BJ (cell line): Measurements from ENCODE around the gene COL16A1. TPM values are rescaled to one million over a fixed set of nuclear protein-coding genes. Genes with fewer than 3 reads are reported as not detected.

Source experiments
- CTCF ChIA-PET: fragments of 350-600 bp; formaldehyde crosslinking; extraction: SDS; loops from one replicate; lab custom pipeline; 2021; ENCODE audit warnings: antibody characterized with exemption, inconsistent platforms; lab: Yijun Ruan, JAX
- POLR2A ChIA-PET: fragments of 300-600 bp; sonication (Branson Sonifier 250); formaldehyde crosslinking; extraction: SDS; loops from one replicate; lab custom pipeline; 2021; ENCODE audit warnings: antibody characterized with exemption; lab: Charles Lee
- DNase-seq: peaks from one replicate; pipeline ENCODE4 v3.0.0-alpha.2; 2011; ENCODE audit warnings: low read depth
- H3K27me3 ChIP-seq: 2 replicates; pipeline ENCODE4 v1.6.0; 2011; ENCODE audit warnings: low read length; ENCODE audit not compliant: control insufficient read depth, insufficient read depth
- H3K36me3 ChIP-seq: 2 replicates; pipeline ENCODE4 v1.5.1; 2011; ENCODE audit warnings: low read length; ENCODE audit not compliant: control insufficient read depth, insufficient read depth
- H3K4me3 ChIP-seq: 2 replicates; pipeline ENCODE4 v1.5.1; 2011; ENCODE audit warnings: low read depth, mild to moderate bottlenecking, control low read depth, low read length
- polyA minus RNA-seq: library from RNA; depleted of rRNA, polyadenylated mRNA; stranded (reverse); fragments of >200 nt; gene quantifications from 2 replicates; pipeline ENCODE4 v1.2.3, GENCODE V29; 2011; rRNA and poly(A)+ RNA removed
- polyA plus RNA-seq: library from polyadenylated mRNA; depleted of rRNA; stranded (reverse); fragments of >200 nt; gene quantifications from 2 replicates; pipeline ENCODE4 v1.2.3, GENCODE V29; 2011; rRNA removed
- TF ChIP-seq, protein P1 (sequence below): IDR thresholded peaks from 2 replicates; pipeline ENCODE4 v1.5.1; 2011; ENCODE audit warnings: low read depth, mild to moderate bottlenecking, control low read depth, inconsistent platforms, low read length, moderate library complexity; ENCODE audit not compliant: insufficient read depth

Gene COL16A1
- polyA plus RNA-seq (88.3 and 123 TPM in 2 replicates), polyA minus RNA-seq (51.0 and 61.9 TPM in 2 replicates)

DNA sequence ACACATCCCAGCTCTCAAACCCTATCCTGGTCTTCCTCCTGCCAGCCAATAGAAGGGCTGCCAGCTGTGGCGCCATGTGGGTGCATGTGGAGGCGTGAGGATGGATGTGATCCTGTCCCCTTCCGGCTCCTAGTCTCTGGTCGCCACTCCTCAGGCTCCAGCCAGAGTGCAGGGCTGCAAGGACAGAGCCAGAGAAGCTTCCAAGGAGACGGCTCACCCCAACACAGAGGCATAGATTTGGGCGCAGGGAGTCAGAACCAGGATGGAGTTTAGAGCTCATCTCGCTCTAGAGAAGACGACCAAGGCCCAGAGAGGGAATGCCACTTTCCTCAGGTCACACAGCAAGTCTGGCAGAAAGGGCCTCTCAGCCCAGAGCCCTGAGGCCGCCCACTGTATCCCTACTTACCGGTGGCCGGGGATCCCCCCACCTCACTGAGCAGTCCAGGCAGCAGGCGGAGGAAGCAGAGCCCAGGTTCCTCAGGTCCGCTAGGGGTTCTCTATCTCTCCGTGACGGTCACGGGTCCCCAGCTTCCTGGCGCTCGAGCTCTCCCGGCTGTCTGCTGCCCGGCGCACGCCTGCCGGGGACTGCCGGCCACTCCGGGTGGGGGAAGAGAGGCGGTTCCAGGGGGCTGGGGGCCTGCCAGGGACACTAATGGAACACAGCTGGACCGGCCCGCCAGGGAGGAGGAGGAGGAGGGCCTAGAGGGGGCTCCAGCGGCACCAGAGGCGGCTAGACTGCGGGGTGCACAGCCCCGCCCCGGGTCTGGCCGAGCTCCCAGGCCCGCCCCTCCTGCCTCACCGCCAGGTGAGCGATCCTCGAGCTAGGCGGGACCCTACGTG lies at the start of gene COL16A1:
COL16A1 (minus strand) TSS at position 587 of the 840 bp plus-strand sequence. CDS start 1,824 bp downstream, outside the sequence.
- no peaks in the 10 kb centered on the region for H3K27me3 ChIP-seq
- no peak for DNase-seq
- ChIA-PET CTCF (interaction anchor here (0.6 to 8.3 kb wide), 14 partner anchors 10 to 261 kb away, joined by 3 to 86 read pairs (median 4); no protein-coding TSS in a partner anchor), POLR2A (interaction anchor here (0.6 to 3.3 kb wide), 4 partner anchors 9 to 261 kb away, joined by 3 to 15 read pairs (median 11); partner anchors contain the start of gene PEF1)
- TF ChIP-seq, protein P1, sequence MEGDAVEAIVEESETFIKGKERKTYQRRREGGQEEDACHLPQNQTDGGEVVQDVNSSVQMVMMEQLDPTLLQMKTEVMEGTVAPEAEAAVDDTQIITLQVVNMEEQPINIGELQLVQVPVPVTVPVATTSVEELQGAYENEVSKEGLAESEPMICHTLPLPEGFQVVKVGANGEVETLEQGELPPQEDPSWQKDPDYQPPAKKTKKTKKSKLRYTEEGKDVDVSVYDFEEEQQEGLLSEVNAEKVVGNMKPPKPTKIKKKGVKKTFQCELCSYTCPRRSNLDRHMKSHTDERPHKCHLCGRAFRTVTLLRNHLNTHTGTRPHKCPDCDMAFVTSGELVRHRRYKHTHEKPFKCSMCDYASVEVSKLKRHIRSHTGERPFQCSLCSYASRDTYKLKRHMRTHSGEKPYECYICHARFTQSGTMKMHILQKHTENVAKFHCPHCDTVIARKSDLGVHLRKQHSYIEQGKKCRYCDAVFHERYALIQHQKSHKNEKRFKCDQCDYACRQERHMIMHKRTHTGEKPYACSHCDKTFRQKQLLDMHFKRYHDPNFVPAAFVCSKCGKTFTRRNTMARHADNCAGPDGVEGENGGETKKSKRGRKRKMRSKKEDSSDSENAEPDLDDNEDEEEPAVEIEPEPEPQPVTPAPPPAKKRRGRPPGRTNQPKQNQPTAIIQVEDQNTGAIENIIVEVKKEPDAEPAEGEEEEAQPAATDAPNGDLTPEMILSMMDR = no peak
- peak within 1 kb of the TSS; percentile 66 for H3K4me3 ChIP-seq
- H3K36me3 ChIP-seq = peaks cover 8% of the 10 kb centered on the region

- ChIA-PET CTCF (interaction anchor here (0.8 to 2.8 kb wide), 4 partner anchors 7 to 63 kb away, joined by 3 to 15 read pairs (median 8); partner anchors contain the start of gene SPOCD1), POLR2A (no interaction called here)
- TF ChIP-seq, protein P1 = no peak
- no peak overlapping the region for H3K4me3 ChIP-seq
- H3K36me3 ChIP-seq = peaks cover 1% of the 10 kb centered on the region
- no peaks in the 10 kb centered on the region for H3K27me3 ChIP-seq
- DNase-seq = no peak
Measured at GRCh38 chr1:31752952-31753475, 49.2 kb upstream of the COL16A1 start.

DNA sequence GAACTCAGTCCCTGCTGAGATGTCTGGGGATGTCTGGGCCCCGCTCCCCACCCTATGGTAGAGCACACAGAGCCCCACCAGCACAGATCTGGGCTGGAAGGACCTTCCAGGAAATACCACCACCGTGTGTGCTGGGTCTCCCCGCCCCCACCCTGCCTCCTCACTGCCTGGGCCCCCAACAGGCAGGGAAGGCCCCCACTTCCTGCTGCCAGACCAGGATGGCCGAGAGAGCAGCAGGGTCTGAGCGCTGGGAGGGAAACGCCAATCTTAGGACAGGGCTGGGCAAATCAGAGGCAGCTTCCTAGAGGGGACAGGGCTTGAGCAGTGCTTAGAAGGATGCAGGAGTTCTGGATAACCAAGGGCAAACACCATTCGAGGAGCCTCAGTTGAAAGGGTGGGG lies 48.4 kb upstream of the COL16A1 start:
- ChIA-PET POLR2A (no interaction called here), CTCF (interaction anchor here (0.8 to 0.9 kb wide), 3 partner anchors 23 to 37 kb away, joined by 3 to 4 read pairs (median 3); no protein-coding TSS in a partner anchor)
- Histone ChIP-seq H3K36me3 (peaks cover 1% of the 10 kb centered on the region), H3K4me3 (no peak overlapping the region), H3K27me3 (no peaks in the 10 kb centered on the region)
- TF ChIP-seq, protein P1 = no peak
- no peak for DNase-seq

GRCh38 chr1:31751822-31752241 lies 48.0 kb upstream of the COL16A1 start:
- ChIA-PET POLR2A (interaction anchor here (0.6 kb wide), 1 partner anchor 289 kb away, joined by 4 read pairs; no protein-coding TSS in a partner anchor), CTCF (interaction anchor here (0.8 to 0.9 kb wide), 3 partner anchors 24 to 37 kb away, joined by 3 to 4 read pairs (median 3); no protein-coding TSS in a partner anchor)
- no peaks in the 10 kb centered on the region for H3K27me3 ChIP-seq

More at GRCh38 chr1:31751822-31752241, 48.0 kb upstream of the COL16A1 start:
- TF ChIP-seq, protein P1 = no peak
- peaks cover 1% of the 10 kb centered on the region for H3K36me3 ChIP-seq
- no peak overlapping the region for H3K4me3 ChIP-seq
- no peak for DNase-seq
